ENCODE data around the gene MRPS5. TPM values are rescaled to one million over a fixed set of nuclear protein-coding genes. Genes with fewer than 3 reads are reported as not detected.

MRPS5 gene
- total RNA-seq = 68.8 and 76.8 TPM in 2 replicates

DNA sequence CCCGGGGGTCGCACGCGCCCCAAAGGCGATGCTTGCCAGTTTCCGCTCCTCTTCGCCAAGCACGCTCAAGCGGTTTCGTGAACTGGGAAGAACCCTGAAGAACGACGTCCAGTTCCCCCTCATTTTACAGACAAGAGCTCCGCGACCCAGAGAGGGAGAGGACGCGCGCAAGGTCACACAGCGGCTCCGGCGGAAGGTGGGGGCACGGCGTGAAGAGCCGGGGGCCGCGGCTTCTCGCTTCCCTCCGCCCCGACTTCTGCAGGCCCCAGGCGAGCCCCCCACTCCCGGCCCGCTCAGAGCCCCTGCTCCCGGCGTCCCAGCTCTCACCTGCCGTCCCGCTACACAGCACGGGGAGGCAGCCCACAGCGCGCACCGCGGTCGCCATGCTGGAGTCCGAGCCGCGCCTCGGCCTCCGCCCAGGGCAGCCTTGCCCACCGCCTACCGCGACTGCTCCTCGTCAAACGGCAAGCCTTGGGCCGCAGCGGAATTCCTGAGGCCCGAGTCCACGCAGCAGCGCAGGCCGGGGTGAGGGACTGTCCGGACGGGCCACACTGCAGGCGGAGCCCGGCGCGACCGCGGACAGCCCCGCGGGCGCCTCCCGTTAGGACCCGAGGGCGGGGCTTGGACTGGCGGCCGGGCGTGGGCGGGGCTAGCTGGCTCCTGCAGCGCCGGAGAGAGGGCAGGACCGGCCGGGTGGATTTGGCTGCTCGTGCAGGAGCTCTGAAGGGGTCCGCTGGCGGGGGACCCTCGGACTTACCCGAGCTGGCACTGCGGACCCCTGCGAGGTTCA, at the start of gene MRPS5:
Gene MRPS5 (minus strand): TSS at position 402 of the 790 bp plus-strand sequence. CDS start 17 bp downstream, at position 385.
- intact Hi-C loops (cut with micrococcal nuclease) = loop anchor here (1.0 to 2.0 kb wide), 8 partner anchors 38 to 281 kb away; partner anchors contain the start of genes FAHD2A, ZNF514 and ZNF892

- intact Hi-C loops (cut with micrococcal nuclease) = loop anchor here (1.0 to 10.0 kb wide), 5 partner anchors 8 to 1099 kb away; partner anchors contain the start of genes CIAO1, TMEM127 and ZNF892
Observed at GRCh38 chr2:95166065-95166763, 44.6 kb upstream of the MRPS5 start.

GRCh38 chr2:95165371-95166064, 43.9 kb upstream of the MRPS5 start, which contains the start of gene ZNF2:
ZNF2 (plus strand) TSS chr2:95165809; CDS start chr2:95176227, 10,418 bp downstream.
- intact Hi-C loops (cut with micrococcal nuclease) = loop anchor here (1.0 to 10.0 kb wide), 7 partner anchors 7 to 1099 kb away; partner anchors contain the start of genes CIAO1, FAHD2A, TMEM127 and ZNF892

DNA sequence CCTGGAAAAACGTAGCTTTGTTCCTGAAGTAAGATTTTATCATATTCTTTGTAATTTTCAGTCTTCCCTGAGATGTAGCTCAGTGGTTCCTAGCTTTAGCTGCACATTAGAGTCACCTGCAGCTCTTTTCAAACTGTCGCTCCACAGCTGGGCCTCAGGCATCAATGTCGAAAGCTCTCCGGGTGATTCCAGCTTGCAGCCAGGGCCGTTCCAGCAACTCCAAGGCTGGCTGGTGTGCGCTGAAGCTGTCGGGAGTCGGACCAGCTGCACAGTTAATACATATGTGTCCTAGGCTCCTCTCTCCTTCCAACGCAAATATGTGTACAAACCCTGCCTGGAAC, 43.4 kb upstream of the MRPS5 start:
- intact Hi-C loops (cut with micrococcal nuclease) = loop anchor here (1.0 to 10.0 kb wide), 3 partner anchors 88 to 1100 kb away; partner anchors contain the start of genes CIAO1, FAHD2A and TMEM127

DNA sequence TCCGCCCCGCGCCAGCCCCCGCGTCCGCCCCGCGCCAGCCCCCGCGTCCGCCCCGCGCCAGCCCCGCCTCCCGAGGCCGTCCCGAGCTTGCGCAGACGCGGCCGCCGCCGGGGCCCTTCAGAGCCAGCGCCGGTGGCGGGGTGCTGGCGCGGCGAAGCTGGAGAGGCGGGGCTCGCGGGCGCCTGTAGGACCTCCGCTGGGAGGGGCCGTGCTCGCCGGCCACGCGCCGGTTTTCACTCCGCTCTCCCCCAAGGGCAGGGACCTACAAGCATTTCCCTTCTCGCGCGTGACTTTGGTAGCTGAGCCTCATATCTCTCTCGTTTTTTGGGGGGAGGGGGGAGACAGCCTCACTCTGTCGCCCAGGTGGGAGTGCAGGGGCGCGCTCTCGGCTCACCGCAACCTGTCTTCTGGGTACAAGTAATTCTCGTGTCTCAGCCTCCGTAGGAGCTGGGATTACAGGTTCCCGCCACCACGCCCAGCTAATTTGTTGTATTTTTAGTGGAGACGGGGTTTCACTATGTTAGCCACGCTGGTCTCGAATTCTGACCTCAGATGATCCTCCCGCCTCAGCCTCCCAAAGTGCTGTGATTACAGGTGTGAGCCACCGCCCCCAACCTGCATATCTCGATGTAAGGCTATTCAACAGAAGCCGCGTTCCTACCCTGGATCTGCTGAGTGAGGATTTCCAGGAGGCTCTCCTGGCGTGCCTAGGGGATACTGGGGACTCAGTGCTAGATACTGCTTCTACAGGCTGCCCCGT, 38.3 kb upstream of the MRPS5 start, which contains the start of gene ZNF514:
Gene ZNF514 (minus strand): TSS at position 159 of the 760 bp plus-strand sequence. CDS start 6,595 bp downstream, outside the sequence.
- intact Hi-C loops (cut with micrococcal nuclease) = loop anchor here (1.0 to 10.0 kb wide), 4 partner anchors 38 to 1105 kb away; partner anchors contain the start of genes CIAO1, TMEM127 and ZNF892

DNA sequence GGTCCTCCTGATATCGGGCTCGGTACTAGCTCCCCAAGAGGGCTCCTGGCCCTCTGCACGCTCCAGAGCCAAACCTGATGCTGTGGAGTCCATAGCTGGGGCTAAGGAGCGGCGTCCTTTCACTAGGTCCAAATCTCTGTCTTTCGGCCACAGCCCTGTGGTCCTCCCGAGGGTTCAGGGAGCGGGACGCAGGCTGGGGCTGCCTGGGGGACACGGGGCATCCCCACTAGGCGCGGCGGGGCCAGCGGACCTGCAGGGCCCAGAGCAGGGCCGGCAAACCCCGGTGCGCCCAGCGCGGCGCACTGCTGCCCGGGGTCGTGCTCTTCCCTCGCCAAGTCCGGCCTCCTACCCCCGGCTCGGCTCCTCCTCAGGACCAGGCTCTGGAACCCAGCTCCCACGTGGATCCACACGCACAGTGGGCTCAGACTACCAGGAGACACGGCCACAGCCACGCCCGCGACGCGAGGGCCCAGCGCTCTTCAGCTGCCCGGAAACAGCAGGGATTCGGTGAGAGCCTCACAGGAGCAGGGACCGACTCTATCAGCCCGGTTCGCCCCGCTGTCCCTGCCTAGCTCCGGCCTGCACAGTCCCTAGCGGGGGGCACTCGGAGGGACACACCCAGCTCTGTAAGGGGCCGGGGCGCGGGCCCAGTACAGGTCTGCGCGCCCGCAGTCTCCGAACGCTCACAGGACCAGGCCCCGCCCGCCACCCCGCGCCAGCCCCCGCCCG, 37.4 kb upstream of the MRPS5 start:
- intact Hi-C loops (cut with micrococcal nuclease) = loop anchor here (1.0 kb wide), 4 partner anchors 7 to 137 kb away; partner anchors contain the start of gene ZNF892

- intact Hi-C loops (cut with micrococcal nuclease) = loop anchor here (1.0 kb wide), 1 partner anchor 8 kb away; no protein-coding TSS in a partner anchor
Observed at GRCh38 chr2:95158441-95158840, 36.8 kb upstream of the MRPS5 start.

- intact Hi-C loops (cut with micrococcal nuclease) = no loop called here
Observed at GRCh38 chr2:95149397-95149984, 27.9 kb upstream of the MRPS5 start.

- intact Hi-C loops (cut with micrococcal nuclease) = no loop called here
Observed at GRCh38 chr2:95143838-95144237, 22.2 kb upstream of the MRPS5 start.

GRCh38 chr2:95138702-95139101, 17.1 kb upstream of the MRPS5 start:
- intact Hi-C loops (cut with micrococcal nuclease) = no loop called here

GRCh38 chr2:95122197-95122551, 566 bp upstream of the MRPS5 start:
- intact Hi-C loops (cut with micrococcal nuclease) = loop anchor here (1.0 to 2.0 kb wide), 6 partner anchors 37 to 281 kb away; partner anchors contain the start of genes FAHD2A, ZNF514 and ZNF892

- intact Hi-C loops (cut with micrococcal nuclease) = loop anchor here (1.0 kb wide), 2 partner anchors 45 to 98 kb away; no protein-coding TSS in a partner anchor
Observed at GRCh38 chr2:95121093-95121406, 558 bp downstream of the MRPS5 start.

DNA sequence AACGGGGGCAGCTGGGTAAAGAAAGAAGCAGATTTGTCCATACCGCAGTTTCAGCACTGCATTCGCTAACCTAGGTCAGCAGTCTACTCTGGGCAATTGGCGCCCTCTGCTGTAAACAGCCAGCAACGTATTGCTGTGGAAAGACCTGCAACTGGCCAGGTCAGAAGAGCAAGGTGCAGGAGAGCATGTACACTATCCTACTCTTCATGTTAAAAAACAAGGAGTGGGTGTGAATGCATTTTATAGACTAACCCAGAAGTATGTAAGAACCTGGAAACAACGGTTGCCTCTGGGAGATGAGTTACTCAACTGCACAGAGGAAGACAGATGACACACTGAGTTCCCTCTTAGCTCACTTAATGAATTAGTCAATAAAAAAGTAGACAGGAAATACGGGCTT, 6.2 kb downstream of the MRPS5 start:
- intact Hi-C loops (cut with micrococcal nuclease) = loop anchor here (1.0 kb wide), 5 partner anchors 35 to 241 kb away; no protein-coding TSS in a partner anchor

GRCh38 chr2:95113464-95113863, 8.1 kb downstream of the MRPS5 start:
- intact Hi-C loops (cut with micrococcal nuclease) = no loop called here

DNA sequence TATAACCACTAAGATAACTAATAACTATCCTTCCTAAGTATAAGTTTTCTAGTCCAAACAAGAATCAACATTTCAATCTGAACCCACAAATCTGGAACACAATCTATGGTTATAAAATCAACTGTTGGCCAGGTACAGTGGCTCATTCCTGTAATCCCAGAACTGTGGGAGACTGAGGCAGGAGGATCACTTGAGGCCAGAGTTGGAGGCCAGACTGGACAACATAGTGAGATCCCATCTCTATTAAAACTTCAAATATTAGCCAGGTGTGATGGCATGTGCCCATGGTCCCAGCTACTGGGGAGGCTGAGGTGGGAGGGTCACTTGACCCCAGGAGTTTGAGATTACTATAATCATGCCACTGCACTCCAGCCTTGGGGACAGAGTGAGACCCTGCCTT, 11.2 kb downstream of the MRPS5 start:
- intact Hi-C loops (cut with micrococcal nuclease) = no loop called here

DNA sequence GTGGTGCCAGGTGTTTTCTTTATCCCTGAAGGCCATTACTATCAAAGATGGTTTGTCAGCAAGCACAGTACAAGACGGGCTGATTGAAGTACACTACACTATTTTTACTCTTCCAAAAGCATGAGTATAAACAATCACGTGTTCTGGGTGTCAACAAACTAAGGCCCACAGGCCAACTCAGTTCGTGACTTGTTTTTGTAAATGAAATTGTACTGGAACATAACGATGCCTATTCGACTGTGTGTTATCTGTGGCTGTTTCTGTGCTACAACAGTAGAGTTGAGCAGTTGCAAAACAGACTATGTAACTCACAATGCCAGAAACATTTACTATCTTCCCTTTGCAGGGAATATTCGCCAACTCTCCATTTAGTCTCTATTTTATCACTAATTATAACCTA, 12.3 kb downstream of the MRPS5 start:
- intact Hi-C loops (cut with micrococcal nuclease) = no loop called here

DNA sequence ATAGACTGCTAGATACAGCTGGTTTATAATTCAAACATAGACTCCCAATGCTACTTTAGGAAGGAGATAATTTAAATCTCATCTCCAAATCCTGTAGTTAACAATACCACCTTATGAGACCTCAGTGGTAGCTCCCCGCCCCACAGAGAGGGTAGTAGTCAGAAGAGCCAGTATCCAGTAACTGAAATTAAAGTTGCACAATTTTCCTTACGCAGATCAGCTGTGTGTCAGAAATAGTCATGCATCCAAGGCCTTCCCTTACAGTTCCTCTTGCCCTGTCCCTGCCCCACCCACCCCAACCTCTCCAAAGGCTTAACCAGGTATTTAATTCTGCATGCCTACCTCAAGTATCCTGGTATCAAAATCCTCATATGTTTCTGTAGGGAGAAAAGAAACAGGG, 15.5 kb downstream of the MRPS5 start:
- intact Hi-C loops (cut with micrococcal nuclease) = no loop called here

- intact Hi-C loops (cut with micrococcal nuclease) = no loop called here
Observed at GRCh38 chr2:95104606-95105005, 17.0 kb downstream of the MRPS5 start.

GRCh38 chr2:95099910-95100309, 21.7 kb downstream of the MRPS5 start:
- intact Hi-C loops (cut with micrococcal nuclease) = no loop called here

All from T-helper 1 cell treated with Interleukin-12 subunit alpha and Interleukin-12 subunit beta and Interleukin-4 antibody, amounts not matched to agents 30 ng/mL and 1 ng/mL, for 36 hours (primary cell).